ENCODE measurements around the gene PDK2.
A peak's percentile ranks its signal among the peaks of the same experiment; 100 is the strongest.

PDK2 gene

DNA sequence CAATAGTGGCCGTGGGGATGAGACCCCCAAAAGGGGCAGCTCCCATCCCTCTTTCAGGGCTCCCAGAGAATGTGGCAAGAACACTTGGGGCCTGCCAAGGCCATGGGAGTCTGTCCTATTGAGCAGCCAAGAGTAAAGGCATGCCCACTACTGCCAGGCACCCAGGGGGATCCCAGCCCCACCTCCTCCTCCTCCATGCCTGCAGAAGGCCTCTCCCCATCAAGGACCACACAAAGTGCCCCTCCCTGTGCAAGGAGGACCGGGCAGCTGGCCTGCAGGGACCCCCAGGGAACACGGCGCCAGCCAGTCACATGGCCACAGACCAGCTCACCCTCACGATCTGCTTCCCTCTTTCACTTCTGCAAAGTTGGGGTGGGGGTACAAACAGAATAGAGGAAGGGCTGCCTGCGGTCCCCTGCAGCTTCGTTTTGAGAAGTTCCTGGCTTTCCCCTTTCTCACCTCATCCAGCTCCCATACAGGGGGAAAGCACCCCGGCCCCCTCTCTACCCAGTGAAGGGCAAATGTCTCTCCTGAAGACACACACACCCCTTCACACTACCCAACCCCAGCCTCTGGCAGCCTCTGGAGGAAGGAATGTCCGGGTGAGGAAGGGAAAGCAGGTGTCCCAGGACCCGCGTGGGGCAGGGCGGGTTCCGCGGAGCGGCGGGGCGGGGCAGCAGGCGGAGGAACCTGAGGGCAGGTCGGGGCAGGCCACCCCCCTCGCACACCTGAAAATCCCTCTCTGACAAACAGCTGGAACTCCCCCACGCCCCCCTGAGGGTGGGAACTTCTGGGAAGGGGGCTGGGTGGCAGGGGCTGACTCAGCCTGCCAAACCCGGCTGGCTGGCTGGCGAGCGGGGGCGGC, 53.3 kb downstream of the PDK2 start:
- H3K4me3 ChIP-seq (ENCODE audit: low read depth, low read length), result peak overlapping the region; percentile 33

DNA sequence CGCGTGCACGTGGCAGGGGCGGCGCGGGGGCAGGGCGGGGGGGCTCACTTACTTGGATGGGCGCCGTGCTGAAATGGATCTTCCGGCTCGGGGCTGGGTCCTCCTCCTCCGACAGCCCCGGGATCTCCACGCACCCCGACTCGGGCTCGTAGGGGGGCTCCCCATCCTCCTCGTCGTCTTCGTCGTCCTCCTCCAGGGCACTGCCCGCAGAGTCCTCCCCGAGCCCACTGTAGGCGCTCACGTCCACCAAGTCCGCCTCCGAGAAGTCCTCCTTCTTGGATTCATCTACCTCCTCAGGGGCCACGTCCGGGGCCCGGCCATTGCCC, 53.9 kb downstream of the PDK2 start:
- no peak overlapping the region for H3K4me3 ChIP-seq (ENCODE audit: low read depth, low read length)

DNA sequence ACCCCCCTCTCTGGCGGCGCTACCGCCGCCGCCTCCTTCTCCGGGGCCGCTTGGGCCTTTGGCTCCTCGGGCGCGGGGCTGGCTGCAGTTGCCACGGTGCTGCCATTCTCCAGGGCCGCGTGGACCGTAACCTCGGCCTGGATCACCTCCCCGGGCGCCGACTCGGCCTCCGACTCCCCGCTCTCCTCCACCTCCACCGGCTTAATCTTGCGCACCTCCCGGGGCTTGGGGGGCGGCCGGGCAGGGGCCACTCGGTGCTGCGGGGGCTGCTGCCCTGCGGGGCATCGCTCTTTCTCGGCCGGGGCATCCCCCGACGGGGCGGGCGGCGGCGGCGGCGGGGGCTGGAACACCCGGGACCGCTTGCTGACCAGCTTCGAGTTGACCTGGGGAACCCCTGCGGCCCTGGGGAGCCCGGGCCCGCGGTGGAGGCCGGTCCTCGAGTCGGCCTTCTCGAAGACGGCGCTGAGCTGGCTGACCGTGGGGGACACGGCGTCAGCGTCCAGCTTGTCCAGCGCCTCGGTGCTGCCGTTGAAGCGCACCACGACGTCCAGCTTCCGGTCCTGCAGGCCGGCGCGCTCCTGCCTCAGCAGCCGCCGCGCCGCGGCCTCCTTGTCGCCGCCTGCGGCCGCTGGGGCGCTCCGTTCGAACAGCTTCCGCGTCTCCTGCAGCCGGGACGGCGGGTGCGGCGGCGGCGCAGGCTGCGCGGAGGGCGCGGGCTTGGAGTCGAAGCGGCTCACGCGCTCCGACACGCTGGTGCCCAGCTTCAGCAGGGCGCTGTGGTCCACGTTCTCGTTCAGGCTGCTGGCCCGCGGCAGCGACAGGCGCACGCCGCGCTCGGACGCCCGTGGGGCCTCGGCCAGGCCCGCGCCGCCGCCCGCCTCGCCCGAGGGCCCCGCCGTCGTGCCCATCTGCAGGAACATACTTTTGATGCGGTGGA, 54.5 kb downstream of the PDK2 start:
- H3K4me3 ChIP-seq (ENCODE audit: low read depth, low read length), result peak overlapping the region; percentile 47

DNA sequence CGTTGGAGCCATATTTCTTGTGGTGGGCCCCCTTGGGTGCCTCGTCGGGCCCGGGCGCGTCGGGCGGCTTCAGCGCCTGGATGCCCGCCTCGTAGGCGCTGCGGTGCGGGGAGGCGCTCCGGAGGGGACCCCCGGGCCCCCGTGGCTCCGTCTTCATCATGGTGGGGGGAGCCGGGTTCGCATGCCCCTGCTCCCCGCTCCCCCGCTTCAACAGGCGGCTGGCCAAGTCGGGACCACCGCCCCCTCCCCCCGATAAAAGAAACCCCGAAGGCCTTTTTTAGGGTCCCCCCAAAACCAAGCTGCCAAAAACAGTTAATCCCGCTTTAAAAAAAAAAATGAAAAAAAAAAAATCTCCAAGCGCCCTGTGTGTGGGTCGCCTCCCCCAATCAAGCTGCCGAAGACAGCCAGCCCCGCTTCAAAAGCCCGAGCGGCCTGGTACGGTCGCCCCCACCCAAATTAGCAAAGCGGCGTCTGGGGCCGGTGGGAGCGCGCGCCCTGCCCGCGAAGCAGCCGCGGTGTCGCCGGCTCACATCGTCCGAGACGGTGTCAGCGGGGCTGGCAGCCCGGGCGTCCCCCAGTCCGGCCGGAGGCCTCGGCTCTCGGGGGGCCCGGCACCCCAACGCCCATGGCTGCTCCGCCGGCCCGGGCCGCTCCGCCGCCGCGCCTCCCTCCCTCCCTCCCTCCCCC, 55.3 kb downstream of the PDK2 start, which contains the start of gene PPP1R9B:
Gene PPP1R9B, minus strand, starts transcription at position 324 of the 687 bp plus-strand sequence. Its CDS starts 164 bp downstream, at position 160.
- H3K4me3 ChIP-seq (ENCODE audit: low read depth, low read length), result peak within 1 kb of the TSS; percentile 56

DNA sequence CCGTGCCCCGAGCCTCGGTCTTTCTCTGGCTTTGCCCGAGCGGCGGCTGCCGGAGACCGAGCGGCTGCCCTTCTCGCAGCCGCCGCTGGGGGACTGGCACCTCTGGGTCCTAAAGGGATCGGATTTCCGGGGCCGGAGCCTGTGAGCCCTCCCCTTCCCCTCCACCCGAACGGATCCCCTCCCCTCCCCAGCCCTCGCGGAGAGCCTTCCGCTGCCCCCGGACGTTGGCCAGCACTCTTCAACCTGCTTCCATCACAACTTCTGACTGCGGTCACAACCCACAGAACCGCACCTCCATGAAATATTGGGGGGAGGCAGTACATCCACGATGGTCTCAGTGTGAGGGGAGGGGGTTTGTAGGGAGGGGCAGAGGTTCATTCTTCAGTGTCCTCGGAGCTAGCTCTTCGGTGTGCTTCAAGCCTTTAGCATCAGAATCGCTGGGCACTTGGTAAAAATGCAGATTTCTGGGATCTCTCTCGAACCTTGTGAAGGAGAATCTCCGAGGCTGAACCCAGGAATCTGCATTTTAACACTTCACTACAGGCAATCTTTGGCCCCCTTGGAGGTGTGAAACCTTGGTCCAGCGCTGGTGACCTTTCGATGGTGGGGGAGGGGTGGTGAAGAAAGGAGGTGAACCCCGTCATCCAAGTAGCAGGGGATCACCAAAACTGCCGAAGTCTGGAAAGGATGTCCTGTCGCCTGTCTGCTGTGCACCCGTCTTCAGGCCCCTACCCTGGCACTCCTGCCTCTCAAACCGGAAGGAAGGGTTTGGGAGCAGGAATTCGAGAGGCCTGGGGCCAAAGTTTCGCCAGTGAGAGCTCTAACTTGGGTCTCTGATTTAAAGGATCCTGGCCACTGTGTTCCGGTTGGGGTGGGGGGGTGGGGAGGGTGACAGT, 56.1 kb downstream of the PDK2 start:
- peak overlapping the region; percentile 56 for H3K4me3 ChIP-seq (ENCODE audit: low read depth, low read length)

DNA sequence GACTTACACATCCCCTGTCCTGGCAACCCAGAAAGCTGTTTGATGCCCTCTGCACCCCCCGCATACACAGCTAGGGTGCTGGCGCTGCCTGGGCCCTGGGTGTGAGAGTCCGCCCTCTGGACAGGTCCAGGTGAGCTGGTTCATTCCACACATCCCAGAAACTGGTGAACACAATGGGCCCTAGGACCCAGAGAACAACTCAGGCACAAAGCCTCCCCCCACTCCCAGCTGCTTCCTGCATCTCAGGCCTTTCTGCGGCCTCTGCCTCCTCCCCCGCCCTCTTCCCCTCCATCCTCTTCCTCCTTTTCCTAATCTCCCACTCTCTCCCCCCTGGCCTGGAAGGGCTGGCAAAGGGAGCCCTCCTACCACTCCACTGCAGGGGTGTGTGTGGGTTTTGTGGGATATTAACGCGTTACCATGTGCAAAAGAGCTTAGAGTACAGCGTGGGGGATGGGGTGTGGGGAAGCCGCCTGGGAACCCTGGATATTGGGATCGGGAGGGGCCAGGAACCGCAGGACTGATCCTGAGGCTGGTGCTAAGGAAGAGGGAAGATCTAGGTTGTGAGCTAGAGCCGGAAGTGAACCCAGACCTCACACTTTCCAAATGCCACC, 56.9 kb downstream of the PDK2 start:
- H3K4me3 ChIP-seq (ENCODE audit: low read depth, low read length), result no peak overlapping the region

DNA sequence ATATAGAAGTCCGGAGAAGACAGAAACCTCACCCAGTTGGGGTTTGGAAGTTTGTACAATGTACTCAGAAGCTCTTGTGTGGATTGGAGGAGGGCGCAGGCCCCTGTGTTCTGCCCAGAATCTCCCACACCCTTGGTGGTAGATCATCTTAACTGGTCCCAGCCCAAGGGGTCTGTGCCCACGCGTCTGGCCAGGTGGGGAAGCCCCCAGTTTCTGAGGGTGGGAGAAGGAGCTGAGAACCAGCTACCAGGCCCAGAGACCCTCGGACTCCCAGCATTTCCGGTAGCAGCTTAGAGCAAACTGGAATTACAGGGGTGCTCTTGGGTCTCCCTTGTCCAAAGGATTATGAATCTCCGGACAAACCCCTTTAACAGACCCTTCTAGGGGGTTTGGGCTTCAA, 57.6 kb downstream of the PDK2 start:
- no peak overlapping the region for H3K4me3 ChIP-seq (ENCODE audit: low read depth, low read length)

DNA sequence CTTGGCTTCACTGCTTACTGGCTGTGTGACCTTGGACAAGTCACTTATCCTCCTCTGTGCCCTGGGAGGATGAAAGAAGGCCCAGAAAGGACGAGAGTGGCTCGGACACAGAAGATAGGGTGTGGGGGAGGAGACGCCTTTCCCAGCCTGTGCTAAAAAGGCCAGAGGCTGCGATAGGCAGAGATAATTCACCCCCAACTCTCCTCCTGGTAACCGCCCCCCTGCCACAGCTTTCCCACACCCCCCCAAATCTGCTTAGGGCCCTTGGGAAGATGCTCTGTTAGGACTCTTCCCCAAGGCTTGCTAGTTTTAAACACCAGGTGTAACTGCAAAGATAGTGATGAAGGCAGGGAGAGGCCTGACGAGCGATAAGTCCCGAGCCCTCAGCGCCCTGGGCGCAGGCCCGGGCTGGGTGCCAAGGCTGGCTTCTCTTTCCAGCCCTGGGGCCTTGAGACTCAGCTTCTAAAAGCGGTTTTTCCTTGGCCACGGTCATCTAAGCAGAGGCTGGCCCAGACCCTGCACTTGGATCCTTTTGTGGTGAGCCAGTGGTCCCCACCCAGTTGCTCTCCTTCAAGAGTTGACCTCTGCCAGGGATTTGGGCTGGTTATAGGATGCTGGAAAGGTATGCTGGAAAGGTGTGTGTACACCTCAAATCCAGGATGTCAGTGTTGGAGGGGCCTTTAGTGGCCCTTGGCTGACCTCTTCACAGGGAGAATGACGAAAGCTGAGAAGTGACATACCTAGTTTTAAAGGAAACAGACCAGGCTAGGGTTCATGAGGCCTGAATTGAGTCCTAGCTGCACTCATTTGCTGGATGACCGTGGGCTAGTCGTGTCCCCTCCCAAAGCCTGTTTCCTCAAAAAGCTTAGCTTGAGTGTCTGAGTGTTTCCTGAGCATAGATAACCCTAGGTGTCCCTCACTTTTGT, 58.8 kb downstream of the PDK2 start:
- H3K4me3 ChIP-seq (ENCODE audit: low read depth, low read length), result no peak overlapping the region

DNA sequence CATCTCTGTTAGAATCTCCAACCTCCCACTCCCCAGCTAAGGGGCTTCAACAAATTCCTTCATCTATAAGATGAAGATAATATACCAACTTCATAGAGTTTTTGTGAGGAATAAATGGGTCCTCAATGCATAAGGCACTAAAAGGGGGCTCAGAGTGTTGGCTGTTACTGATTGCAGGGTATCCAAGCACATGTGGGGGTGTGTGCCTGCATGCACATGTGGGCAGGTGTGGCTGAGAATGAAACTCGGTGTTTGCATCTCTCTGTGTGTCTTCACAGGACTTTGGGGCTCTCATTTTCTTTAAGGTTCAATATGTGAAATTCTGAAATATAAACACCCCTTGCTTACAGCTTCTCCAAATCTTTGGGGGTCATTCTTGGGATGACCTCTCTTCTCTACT, 59.5 kb downstream of the PDK2 start:
- H3K4me3 ChIP-seq (ENCODE audit: low read depth, low read length), result no peak overlapping the region

DNA sequence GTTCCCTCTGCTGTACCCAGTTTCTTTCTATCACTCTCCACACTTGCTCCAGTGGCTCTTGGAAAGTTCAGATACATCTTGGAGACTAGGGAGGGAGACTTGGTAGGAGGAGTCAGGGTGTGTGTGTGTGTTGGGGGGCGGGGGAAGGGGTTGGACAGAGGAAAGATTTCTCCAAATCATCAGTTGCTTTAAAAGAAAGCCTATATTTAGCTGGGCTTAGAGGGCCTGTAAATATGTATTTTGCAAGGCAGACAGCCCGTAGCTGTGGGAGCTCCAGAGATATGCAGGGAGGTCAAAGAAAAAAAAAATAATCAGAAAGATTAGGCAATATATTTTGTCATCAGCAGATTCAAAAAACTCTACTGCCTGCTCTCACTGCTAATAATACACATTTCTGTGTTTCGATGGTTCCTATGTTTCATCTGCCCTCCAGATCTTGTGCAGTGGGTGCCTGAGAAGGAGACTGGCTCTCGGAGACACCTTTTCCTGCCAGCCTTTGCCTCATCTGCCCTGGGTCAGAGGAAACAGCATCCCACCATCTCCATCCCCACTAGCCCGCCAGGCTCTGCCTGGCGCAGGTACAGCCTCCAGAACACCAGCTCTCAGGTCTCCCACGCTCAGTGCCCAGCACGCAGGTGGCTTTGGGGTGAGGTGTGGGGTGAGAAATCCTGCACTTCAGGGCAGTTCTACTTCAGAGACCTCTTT, 60.1 kb downstream of the PDK2 start:
- no peak overlapping the region for H3K4me3 ChIP-seq (ENCODE audit: low read depth, low read length)

DNA sequence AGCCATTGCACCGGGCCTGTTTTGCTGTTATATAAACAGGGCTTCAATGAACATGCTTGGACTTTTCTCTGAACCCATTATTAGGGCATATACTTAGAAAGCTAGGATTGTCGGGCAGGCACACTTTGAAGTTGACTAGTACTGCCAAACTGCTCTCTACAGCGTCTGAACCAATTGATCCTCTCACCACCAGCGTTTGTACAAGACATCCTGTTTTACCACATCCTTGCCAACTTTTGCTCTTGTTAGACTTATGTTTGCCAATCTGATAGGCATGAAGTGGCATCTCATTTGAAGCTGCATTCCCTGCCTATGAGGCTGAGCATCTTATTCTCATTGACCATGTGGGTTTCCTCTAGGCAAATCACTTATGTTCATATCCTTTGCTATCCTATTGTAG, 62.7 kb downstream of the PDK2 start:
- no peak overlapping the region for H3K4me3 ChIP-seq (ENCODE audit: low read depth, low read length)

DNA sequence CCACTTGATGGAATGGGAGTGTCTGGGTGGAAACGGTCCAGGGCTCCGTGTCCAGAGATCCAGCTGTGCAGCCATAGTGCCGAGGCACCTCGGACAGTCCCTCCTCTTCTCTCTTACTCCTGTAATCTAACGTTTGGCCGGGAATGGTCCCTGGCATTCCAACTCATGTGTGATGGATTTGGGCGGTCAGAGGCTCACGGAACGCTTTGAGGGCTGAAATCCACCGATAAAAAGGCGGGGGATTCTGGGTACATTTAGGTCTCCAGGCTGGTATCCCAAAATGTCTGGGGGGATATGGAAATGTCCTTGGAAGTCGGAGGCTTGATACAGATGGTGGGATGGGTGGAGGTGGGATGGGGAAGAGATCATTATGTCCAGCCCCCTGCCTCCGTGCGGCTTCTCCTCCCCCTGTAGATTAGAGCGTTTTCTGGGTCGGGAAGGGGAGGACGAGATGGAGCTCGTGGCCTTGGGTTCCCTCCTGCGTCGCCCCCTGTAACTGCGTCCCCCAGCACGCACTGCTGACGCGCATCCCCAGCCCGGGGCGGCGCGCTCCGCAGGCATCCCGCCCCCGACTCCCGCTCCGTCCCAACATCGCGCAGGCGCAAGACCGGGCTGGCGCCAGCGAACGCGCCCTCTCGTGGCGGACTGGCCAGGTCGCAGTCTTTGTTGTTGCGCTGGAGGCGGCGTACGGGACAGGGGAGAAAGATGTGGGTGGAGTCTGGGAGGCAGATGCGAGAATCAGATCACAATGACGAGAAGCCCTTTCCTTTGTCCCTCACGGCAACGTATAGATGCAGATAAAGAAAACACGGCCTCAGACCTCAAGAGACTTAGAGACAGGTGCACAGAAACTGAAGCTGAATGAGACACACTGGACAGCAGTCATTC, 66.1 kb downstream of the PDK2 start:
- peak overlapping the region; percentile 47 for H3K4me3 ChIP-seq (ENCODE audit: low read depth, low read length)
